ENCODE data around the gene TARS3. TPM values are rescaled to one million over a fixed set of nuclear protein-coding genes. Genes with fewer than 3 reads are reported as not detected.
"Not testable (repeated sequence)": the region's sequence is repeated elsewhere in the genome, so short reads cannot be mapped to it uniquely, and the experiment has no call there.

The TARS3 gene
- total RNA-seq, 1 donor from 2014 or later: 17.1 TPM

GRCh38 chr15:101635944-101636727 lies 88.1 kb downstream of the TARS3 start:
- Mint-ChIP-seq H3K27me3 (no peaks in the 10 kb centered on the region), H3K36me3 (peaks cover 13% of the 10 kb centered on the region), H3K27ac (no peak overlapping the region), H3K9me3 (no peaks in the 10 kb centered on the region), H3K4me1 (ENCODE audit: unreplicated experiment) (peaks cover 3% of the 10 kb centered on the region), H3K4me3 (no peak overlapping the region)
- DNase-seq (ENCODE audit: extremely low spot score, unreplicated experiment): no peak
- TF ChIP-seq CTCF (conservative IDR thresholded peaks at IDR 0.05): no peak

- Mint-ChIP-seq H3K9me3 (no peaks in the 10 kb centered on the region), H3K4me3 (no peak overlapping the region), H3K4me1 (ENCODE audit: unreplicated experiment) (no peaks in the 10 kb centered on the region), H3K27me3 (no peaks in the 10 kb centered on the region), H3K36me3 (no peaks in the 10 kb centered on the region), H3K27ac (no peak overlapping the region)
- TF ChIP-seq CTCF (conservative IDR thresholded peaks at IDR 0.05): no peak
- no peak for DNase-seq (ENCODE audit: extremely low spot score, unreplicated experiment)
These were observed 90.9 kb downstream of the TARS3 start for GRCh38 chr15:101633356-101633755.

- not testable (repeated sequence) for H3K4me3 Mint-ChIP-seq; H3K27ac Mint-ChIP-seq; H3K27me3 Mint-ChIP-seq; DNase-seq (ENCODE audit: extremely low spot score, unreplicated experiment); H3K4me1 Mint-ChIP-seq (ENCODE audit: unreplicated experiment); H3K9me3 Mint-ChIP-seq
- peaks cover 11% of the 10 kb centered on the region for H3K36me3 Mint-ChIP-seq
These were observed 97.5 kb downstream of the TARS3 start for GRCh38 chr15:101626729-101627128.

GRCh38 chr15:101625980-101626379 lies 98.3 kb downstream of the TARS3 start:
- Mint-ChIP-seq H3K36me3 (peaks cover 11% of the 10 kb centered on the region), H3K4me1 (ENCODE audit: unreplicated experiment) (no peaks in the 10 kb centered on the region), H3K4me3 (no peak overlapping the region), H3K27ac (no peak overlapping the region), H3K27me3 (no peaks in the 10 kb centered on the region), H3K9me3 (peaks cover 5% of the 10 kb centered on the region)
- no peak for DNase-seq (ENCODE audit: extremely low spot score, unreplicated experiment)
- no peak for TF ChIP-seq CTCF (conservative IDR thresholded peaks at IDR 0.05)

GRCh38 chr15:101625184-101625583 lies 99.1 kb downstream of the TARS3 start:
- Mint-ChIP-seq H3K4me3 (no peak overlapping the region), H3K36me3 (peaks cover 11% of the 10 kb centered on the region), H3K9me3 (peaks cover 5% of the 10 kb centered on the region), H3K27me3 (no peaks in the 10 kb centered on the region), H3K27ac (no peak overlapping the region), H3K4me1 (ENCODE audit: unreplicated experiment) (no peaks in the 10 kb centered on the region)
- DNase-seq (ENCODE audit: extremely low spot score, unreplicated experiment): no peak
- no peak for TF ChIP-seq CTCF (conservative IDR thresholded peaks at IDR 0.05)

- Mint-ChIP-seq H3K4me1 (ENCODE audit: unreplicated experiment) (no peaks in the 10 kb centered on the region), H3K27ac (no peak overlapping the region), H3K9me3 (peaks cover 5% of the 10 kb centered on the region), H3K4me3 (no peak overlapping the region), H3K27me3 (no peaks in the 10 kb centered on the region), H3K36me3 (peaks cover 11% of the 10 kb centered on the region)
- no peak for TF ChIP-seq CTCF (conservative IDR thresholded peaks at IDR 0.05)
- no peak for DNase-seq (ENCODE audit: extremely low spot score, unreplicated experiment)
These were observed 100.6 kb downstream of the TARS3 start for GRCh38 chr15:101623367-101624304.

Data from type B pancreatic cell (in vitro differentiated cells).